Right cardiac atrium (tissue), 5 donors: Measurements from ENCODE around the gene TMEM178B. TPM values are rescaled to one million over a fixed set of nuclear protein-coding genes. Genes with fewer than 3 reads are reported as not detected.
"Not testable (repeated sequence)": the region's sequence is repeated elsewhere in the genome, so short reads cannot be mapped to it uniquely, and the experiment has no call there.

Experiments
- ATAC-seq, 2 donors: fragments of 200-7000 bp; cut with Tn5 transposase; one replicate each; pipeline versions ENCODE4 v1.8.0 to v1.9.1; 2020; ENCODE audit warnings: moderate library complexity in 2 of 2, mild to moderate bottlenecking in 1 of 2
- DNase-seq, 3 donors: peaks; one replicate each; pipeline ENCODE4 v3.0.0-alpha.2; 2020
- H3K27ac ChIP-seq: one replicate; pipeline ENCODE4 v1.5.1; 2013; ENCODE audit warnings: mild to moderate bottlenecking, low read length, control low read depth, moderate library complexity
- H3K27me3 ChIP-seq: one replicate; pipeline ENCODE4 v1.6.1; 2013; ENCODE audit not compliant: control insufficient read depth, insufficient read depth
- H3K4me1 ChIP-seq: one replicate; pipeline ENCODE4 v1.6.1; 2013; ENCODE audit warnings: low read length; ENCODE audit not compliant: control insufficient read depth, insufficient read depth
- H3K4me3 ChIP-seq: one replicate; pipeline ENCODE4 v1.5.1; 2013; ENCODE audit warnings: low read length, control low read depth
- H3K9me3 ChIP-seq: one replicate; pipeline ENCODE4 v1.6.1; 2013; ENCODE audit warnings: low read length; ENCODE audit not compliant: control insufficient read depth
- WGBS: extraction: QIAGEN DNeasy Blood & Tissue Kit; methylation state at CpG from one replicate; pipeline ENCODE4 v1.1.7; 2013; 5-methylcytosine and 5-hydroxymethylcytosine counted together
- intact Hi-C, 4 donors: fragments of 100-400 bp; cut with DNase I; formaldehyde crosslinking; loops; one replicate each; pipeline versions ENCODE4 v1.11.0 to v1.14.0; 2022 to 2023
- polyA plus RNA-seq: library from polyadenylated mRNA; stranded (reverse); fragments of 200-250 nt; gene quantifications from one replicate; pipeline ENCODE4 v1.2.3, GENCODE V29; 2013
- total RNA-seq, 4 donors: library from RNA; stranded (reverse); fragmentation: NEBNext Ultra II Directional; extraction: Animal tissue kit (Norgen Biotek cat#: 25700); gene quantifications; one replicate each; pipeline ENCODE4 v1.2.1, GENCODE V29; 2021
- donor health status: healthy with polysubstance abuse.
- donor health status: DM: no; HTN: yes; CAD: no.
- donor health status: DM: no; HTN: no; CAD: no.
- donor health status: DM: no; HTN: yes; CAD: no; lungs with severe emphysema.
- donor health status: DM: yes; HTN: yes; CAD: no.

The TMEM178B gene
- total and polyA plus RNA-seq, 5 donors: 13.3 to 49.6 (median 35.0) TPM

DNA sequence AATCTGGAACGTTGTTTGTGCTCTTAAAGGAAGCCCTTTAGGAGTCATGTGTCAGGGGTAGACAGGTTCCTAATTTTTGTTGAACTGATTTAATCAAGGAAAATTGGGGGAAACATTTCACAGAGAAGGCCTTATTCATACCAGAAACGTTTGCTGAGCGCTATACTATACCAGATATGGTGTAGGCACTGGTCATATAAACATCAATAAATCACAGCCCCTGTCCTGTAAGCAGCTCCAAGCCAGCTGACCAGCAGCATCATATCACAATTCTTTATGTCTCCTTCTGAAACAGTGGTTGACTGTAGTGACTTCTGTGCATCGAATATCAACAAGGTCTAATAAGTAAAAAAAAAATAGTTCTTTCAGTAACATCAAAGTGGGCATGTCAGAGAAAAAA is 1.1 kb downstream of the TMEM178B start:
- ATAC-seq: no peak
- H3K4me1 ChIP-seq: peaks cover 5% of the 10 kb centered on the region
- peaks cover 2% of the 10 kb centered on the region for H3K27me3 ChIP-seq
- no peak for DNase-seq
- H3K27ac ChIP-seq: no peak overlapping the region
- 36% methylated on average over 4 of the region's 4 CpGs for WGBS
- H3K9me3 ChIP-seq: no peaks in the 10 kb centered on the region
- intact Hi-C loops: loop anchor here in 1 of 4 donors (10.0 kb wide), 1 partner anchor 460 kb away; no protein-coding TSS in a partner anchor
- H3K4me3 ChIP-seq: no peak overlapping the region

DNA sequence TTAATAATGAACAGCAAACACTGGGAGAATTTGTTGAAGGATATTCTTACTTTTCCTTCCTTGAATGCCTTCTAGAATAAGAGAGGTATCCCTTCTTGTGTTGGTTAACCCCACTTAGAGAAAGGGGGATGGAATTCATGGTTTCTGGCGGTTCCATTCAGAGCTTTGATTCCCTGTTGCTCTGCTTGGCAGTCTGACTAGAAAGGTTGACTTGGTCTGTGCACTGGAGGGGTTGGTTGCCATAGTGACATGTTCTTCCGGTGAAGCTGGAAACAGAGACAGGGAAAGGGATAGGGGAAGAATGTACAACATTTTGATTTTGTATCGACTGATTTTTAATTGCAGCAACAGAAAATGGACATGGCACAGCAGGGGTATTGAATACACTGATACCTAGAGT is 2.5 kb downstream of the TMEM178B start:
- intact Hi-C loops: loop anchor here in 1 of 4 donors (10.0 kb wide), 1 partner anchor 458 kb away; no protein-coding TSS in a partner anchor
- Histone ChIP-seq H3K9me3 (no peaks in the 10 kb centered on the region), H3K4me3 (no peak overlapping the region), H3K4me1 (peaks cover 1% of the 10 kb centered on the region), H3K27me3 (peaks cover 2% of the 10 kb centered on the region), H3K27ac (no peak overlapping the region)
- DNase-seq (no peak), ATAC-seq (no peak)
- 41% methylated on average over 3 of the region's 3 CpGs for WGBS

DNA sequence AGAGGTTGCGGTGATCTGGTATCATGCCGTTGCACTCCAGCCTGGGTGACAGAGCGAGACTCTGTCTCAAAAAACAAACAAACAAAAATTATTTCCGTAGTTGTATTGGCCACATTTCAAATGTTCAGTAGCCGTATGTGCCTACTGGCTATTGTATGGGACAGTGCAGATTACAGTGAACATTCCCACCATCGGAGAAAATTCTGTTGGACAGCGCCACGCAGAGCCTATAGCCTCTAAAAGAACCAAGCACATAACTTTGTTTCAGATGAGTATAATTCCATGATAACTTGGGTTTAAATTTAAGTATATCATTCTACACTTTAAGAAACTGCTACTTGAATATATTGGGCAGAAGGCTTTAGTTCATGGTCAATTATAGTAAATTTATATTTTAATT is 5.4 kb downstream of the TMEM178B start:
- H3K9me3 ChIP-seq: no peaks in the 10 kb centered on the region
- DNase-seq: no peak
- intact Hi-C loops: loop anchor here in 1 of 4 donors (10.0 kb wide), 1 partner anchor 456 kb away; no protein-coding TSS in a partner anchor
- peaks cover 2% of the 10 kb centered on the region for H3K27me3 ChIP-seq
- no peaks in the 10 kb centered on the region for H3K4me1 ChIP-seq
- no peak for ATAC-seq
- WGBS: 77% methylated on average over 8 of the region's 8 CpGs
- H3K27ac ChIP-seq: no peak overlapping the region
- H3K4me3 ChIP-seq: no peak overlapping the region

DNA sequence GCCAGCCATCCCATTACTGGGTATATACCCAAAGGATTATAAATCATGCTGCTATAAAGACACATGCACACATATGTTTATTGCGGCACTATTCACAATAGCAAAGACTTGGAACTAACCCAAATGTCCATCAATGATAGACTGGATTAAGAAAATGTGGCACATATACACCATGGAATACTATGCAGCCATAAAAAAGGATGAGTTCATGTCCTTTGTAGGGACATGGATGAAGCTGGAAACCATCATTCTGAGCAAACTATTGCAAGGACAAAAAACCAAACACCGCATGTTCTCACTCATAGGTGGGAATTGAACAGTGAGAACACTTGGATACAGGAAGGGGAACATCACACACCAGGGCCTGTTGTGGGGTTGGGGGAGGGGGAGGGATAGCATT is 15.6 kb downstream of the TMEM178B start:
- not testable (repeated sequence) for H3K4me1 ChIP-seq
- 67% methylated on average over 1 of the region's 2 CpGs for WGBS

DNA sequence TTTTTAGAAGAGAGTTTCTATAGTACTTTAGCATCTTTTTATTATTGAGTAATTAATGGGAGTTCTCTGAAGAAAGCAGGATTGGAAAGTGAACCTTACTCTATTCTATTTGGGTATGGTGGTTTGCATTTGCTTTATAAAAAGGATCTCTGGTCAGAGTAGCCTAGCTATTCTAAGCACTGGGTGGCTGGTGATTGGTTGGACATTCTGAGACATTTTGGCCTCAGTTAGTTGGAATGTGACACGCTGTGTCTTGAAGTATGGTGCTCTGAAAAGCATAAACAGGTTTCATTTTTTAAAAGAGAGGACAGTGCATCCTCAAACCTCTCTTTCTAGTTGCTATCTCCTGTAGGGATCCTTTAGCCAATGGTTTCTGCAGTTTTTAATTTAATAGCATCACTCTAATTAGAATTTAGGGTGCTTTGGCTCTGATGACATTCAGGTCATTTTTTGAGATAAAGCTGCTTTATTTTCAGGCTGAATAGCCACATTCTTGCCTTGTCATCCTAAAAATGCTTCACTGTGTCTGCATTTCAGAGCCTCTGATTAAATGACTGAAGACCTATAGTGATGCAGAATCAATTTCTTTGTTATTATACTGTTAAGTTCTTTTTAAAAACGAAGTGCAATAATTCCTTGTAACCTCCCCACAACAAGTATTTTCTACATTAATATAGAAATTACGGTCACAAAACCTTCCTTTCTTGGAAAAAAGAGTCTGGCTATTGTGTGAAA is 20.6 kb downstream of the TMEM178B start:
- Histone ChIP-seq H3K4me3 (no peak overlapping the region), H3K27ac (no peak overlapping the region), H3K4me1 (no peaks in the 10 kb centered on the region), H3K27me3 (no peaks in the 10 kb centered on the region), H3K9me3 (no peaks in the 10 kb centered on the region)
- intact Hi-C loops: no loop called here
- no peak for DNase-seq
- ATAC-seq: no peak
- WGBS: 31% methylated on average over 3 of the region's 3 CpGs

More for the DNA sequence above, 15.6 kb downstream of the TMEM178B start:
- DNase-seq, H3K4me3 ChIP-seq, intact Hi-C loops, H3K27ac ChIP-seq, ATAC-seq, H3K27me3 ChIP-seq, H3K9me3 ChIP-seq: not testable (repeated sequence)

DNA sequence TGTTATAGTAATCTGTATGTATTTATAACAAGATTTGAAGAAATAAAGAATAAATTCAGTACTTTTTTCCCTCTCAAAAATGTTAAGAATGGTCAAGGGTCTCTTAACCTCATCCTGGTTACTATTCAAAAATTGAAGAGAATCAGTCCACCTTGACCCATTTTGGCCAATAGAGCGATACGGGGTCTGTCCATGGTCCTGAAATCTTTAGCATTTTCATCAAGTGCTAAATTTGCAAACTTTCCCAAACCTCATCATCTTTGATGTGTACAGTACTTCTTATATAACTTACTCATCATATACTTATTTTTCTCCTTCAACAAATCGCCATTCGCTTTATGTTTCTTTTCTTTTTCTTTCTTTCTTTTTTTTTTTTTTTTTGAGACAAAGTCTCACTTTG is 23.6 kb downstream of the TMEM178B start:
- Histone ChIP-seq H3K27me3 (no peaks in the 10 kb centered on the region), H3K9me3 (no peaks in the 10 kb centered on the region), H3K4me3 (no peak overlapping the region), H3K4me1 (no peaks in the 10 kb centered on the region), H3K27ac (no peak overlapping the region)
- WGBS: 60% methylated on average over 4 of the region's 4 CpGs
- no peak for DNase-seq
- intact Hi-C loops: no loop called here
- ATAC-seq: no peak

DNA sequence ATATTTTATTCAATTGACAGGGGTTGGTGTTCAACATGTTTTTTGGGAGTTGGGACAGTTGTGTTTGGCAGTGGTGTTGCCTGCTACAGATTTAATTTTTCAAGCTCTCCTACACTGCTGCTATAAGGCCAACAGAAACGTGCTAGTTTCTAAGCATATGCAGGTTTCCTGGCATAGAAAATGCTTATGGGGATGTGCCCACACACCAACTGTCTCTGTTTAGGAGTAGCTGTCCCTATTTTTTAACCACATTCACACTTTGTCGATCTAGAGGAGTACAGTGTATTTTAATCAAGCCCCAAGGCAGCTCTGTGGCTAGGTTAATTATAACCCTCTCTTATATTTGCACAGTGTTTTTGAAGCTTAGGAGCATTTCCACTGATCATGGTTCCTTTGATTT is 28.6 kb downstream of the TMEM178B start:
- DNase-seq: no peak
- no peaks in the 10 kb centered on the region for H3K27me3 ChIP-seq
- H3K4me3 ChIP-seq: no peak overlapping the region
- H3K27ac ChIP-seq: no peak overlapping the region
- WGBS: 62% methylated on average over 2 of the region's 2 CpGs
- intact Hi-C loops: no loop called here
- H3K9me3 ChIP-seq: no peaks in the 10 kb centered on the region
- no peaks in the 10 kb centered on the region for H3K4me1 ChIP-seq
- no peak for ATAC-seq

DNA sequence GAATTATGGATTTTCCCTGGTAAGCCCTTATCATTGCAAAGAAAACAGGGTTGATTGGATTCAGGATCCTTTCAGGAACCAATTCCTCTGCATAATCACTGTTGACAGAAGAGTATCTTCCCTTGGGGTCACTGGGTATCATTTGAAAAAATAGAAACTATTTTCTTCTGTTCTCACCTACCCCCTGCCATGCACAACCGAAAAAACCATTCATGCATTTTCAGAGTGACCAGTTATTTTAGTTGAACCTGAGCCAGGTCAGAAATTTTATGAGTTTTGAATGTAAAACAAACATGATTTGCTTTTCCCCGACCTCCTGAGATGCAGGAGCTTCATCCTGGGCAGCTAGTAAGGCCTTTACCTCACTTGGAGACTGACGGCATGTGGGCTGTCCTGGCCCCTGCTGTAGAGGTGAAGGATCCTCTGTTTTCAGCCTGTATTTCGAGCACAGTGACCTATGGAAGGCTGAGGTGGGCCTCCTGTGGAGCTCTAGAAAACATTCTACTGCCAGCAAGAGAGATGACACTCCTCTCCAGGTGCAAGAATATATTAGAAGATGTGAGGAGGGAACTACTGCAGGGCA is 30.1 kb downstream of the TMEM178B start:
- no peaks in the 10 kb centered on the region for H3K27me3 ChIP-seq
- DNase-seq (no peak), ATAC-seq (no peak)
- WGBS: 46% methylated on average over 4 of the region's 4 CpGs
- no peaks in the 10 kb centered on the region for H3K4me1 ChIP-seq
- intact Hi-C loops: no loop called here
- H3K4me3 ChIP-seq: no peak overlapping the region
- no peak overlapping the region for H3K27ac ChIP-seq
- H3K9me3 ChIP-seq: no peaks in the 10 kb centered on the region

DNA sequence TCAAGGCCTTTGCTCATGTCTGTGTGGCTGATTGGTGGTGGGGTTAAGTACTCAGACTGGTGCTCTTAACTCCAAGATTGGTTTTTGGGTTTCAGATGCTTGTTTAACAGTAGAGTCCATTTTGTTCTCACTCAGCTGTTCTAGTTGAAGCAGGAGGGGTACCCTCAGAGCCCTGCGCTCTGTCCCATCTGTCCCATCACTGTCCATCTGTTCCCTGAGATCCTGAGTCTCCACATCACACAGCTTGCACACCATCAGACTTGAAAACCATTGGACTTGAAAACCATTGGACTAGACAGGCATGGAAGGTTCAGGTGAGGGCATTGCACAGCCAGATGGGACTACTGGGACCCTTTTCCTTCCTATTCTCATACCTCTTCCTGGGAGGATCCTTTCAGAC is 39.3 kb downstream of the TMEM178B start:
- H3K9me3 ChIP-seq: no peaks in the 10 kb centered on the region
- intact Hi-C loops: no loop called here
- ATAC-seq (no peak), DNase-seq (no peak)
- no peak overlapping the region for H3K4me3 ChIP-seq
- H3K4me1 ChIP-seq: no peaks in the 10 kb centered on the region
- H3K27me3 ChIP-seq: no peaks in the 10 kb centered on the region
- H3K27ac ChIP-seq: no peak overlapping the region
- 89% methylated on average over 1 of the region's 1 CpG for WGBS

DNA sequence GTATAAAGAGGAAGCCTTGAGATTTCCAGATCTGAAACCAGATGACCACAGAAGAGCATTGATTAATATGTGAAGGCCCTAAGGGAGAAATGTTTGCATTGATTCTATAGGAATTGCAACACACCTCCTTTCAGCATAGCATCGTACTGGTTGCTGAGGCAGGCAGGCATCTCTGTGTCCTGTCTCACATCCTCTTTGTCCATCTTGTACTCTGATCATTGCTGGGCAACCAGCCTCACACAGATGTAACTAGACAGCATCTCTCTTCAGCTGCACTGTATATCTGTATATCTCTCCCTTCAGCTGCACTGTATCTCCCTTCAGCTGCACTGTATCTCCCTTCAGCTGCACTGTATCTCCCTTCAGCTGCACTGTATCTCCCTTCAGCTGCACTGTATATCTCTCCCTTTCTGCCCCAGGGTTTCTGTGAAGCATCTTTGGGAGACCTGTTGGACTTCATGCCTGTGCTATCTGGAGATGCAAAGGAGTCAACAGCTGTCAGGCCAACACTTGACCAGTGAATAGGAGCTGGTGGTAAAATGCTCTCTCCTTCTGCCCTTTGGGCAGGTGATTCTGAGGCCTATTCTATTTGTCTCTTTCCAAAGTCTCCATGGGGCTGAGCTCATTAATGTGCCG is 40.3 kb downstream of the TMEM178B start:
- Histone ChIP-seq H3K27ac (no peak overlapping the region), H3K9me3 (no peaks in the 10 kb centered on the region), H3K4me3 (no peak overlapping the region), H3K27me3 (no peaks in the 10 kb centered on the region), H3K4me1 (no peaks in the 10 kb centered on the region)
- ATAC-seq: no peak
- intact Hi-C loops: no loop called here
- 63% methylated on average over 2 of the region's 2 CpGs for WGBS
- no peak for DNase-seq

DNA sequence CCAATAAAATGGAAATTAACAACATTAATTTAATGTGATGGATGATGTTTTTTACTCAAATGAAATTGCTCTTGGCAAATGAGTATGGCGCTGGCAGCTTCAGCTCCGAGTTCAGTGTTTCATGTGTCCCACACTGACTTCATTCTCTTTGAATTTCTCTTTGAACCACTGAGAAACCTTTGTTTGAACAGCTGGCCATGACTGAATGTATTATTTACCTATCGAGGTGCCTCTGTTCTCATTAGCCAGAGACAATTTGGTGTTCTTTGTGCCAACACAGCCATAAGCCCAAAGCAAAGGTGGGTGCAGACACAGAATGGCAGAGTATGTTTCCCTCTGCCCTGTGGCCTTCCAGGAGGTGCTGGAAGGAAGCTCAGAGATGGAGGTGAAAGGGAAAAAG is 42.1 kb downstream of the TMEM178B start:
- Histone ChIP-seq H3K27ac (no peak overlapping the region), H3K4me1 (no peaks in the 10 kb centered on the region), H3K4me3 (no peak overlapping the region), H3K9me3 (no peaks in the 10 kb centered on the region), H3K27me3 (no peaks in the 10 kb centered on the region)
- ATAC-seq (no peak), DNase-seq (no peak)
- 77% methylated on average over 3 of the region's 3 CpGs for WGBS
- intact Hi-C loops: no loop called here
